ENCODE results near the gene CNTNAP2.
"Not testable (repeated sequence)": the region's sequence is repeated elsewhere in the genome, so short reads cannot be mapped to it uniquely, and the experiment has no call there.

The CNTNAP2 gene

DNA sequence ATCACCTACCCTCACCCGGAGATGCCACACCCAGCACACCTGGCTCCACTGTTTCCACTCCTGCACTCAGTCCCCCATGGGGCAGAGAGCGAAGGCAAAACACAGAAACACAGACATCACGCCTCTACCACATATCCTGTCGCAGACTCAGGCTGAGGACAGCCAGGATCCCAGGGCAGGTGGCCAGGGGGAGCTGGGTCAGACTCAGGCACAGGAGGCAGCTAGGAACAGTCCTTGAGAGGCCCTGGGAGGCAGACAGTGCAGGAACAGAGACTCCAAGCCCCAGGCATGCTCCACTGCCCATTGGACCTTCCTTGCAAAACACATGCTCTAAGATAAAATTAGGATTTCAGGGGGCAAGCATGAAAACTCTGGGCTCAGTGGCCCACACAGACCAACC, 2319.5 kb downstream of the CNTNAP2 start:
- no peak for DNase-seq

DNA sequence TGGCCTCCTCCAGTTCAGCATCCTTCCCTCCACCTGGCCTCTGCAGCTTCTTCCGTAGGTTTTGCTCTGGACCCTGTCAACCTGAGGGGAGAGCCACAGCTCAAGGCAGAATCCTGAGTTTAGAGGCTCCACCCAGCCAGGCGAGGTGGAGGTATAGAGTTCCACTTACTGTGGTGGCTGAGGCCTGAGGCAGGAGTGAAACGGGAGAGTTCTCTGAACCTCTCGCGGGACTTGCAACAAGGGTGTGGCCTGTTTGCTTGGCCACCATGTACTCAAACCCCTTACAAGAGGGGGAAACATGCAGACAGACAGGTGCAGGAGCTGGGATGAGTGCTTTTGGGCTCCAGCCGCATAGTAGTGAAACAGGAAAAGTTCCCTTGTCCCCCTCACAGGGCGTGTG, 2320.0 kb downstream of the CNTNAP2 start:
- DNase-seq = no peak

DNA sequence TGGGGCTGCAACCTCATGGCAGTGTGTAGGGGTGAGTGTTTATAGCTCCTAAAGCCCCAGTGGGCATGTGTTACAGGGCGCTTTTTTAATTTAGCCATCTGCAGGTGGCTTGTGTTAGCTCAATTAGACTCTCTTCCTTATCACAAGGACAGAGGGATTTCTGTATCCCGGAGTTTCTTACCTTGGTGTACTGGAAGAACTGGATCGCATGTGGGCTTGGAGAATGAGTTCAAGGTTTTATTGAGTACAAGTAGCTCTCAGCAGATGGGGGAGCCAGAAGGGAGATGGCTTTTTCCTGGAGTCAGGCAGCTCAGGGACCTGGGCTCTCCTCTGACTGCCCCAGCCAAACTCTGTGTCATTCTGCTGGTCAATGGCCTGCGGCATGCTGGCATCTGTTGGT, 2320.4 kb downstream of the CNTNAP2 start:
- DNase-seq = no peak

DNA sequence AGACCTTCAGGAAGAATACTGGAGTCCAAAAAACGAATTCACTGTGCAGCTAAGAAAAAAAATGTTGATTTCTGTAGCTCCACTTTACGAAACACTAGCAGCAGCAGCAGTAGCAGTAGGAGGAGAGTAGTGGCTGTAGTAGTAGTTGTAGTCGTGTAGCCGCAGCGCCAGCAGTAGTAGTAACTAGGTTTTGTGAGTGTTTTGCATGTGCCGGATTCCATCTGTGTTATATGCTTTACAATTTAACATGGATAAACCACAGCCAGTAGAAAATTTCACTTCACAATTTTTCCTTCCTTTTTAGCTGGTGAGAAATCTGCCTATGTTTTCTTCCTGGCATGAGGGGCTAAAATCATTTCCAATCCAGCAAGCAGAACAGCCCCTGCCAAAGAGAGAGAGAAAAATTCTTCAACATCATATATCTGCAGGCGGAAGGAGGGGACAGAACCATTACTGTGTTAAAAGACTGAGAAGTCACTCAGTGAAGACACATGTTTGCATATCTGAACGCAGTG, 2325.6 kb downstream of the CNTNAP2 start:
- no peak for DNase-seq

DNA sequence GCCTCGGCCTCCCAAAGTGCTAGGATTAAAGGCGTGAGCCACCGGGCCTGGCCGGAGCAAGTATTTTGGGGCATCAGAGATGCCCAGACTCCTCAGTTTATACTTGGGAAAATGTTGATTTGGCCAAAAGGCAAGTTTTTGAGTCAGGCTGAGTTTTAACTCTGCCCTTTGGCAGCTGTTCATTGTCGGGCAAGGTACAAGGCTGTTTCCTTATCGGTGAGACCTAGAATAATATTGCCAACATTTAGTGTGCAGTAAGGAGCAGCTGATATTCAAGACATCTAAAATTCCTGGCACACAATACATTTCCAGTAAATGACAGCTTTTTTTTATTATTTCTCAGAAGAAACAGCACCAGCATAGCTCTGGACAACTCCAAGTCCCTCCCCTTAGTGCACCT, 2326.3 kb downstream of the CNTNAP2 start:
- DNase-seq = no peak

DNA sequence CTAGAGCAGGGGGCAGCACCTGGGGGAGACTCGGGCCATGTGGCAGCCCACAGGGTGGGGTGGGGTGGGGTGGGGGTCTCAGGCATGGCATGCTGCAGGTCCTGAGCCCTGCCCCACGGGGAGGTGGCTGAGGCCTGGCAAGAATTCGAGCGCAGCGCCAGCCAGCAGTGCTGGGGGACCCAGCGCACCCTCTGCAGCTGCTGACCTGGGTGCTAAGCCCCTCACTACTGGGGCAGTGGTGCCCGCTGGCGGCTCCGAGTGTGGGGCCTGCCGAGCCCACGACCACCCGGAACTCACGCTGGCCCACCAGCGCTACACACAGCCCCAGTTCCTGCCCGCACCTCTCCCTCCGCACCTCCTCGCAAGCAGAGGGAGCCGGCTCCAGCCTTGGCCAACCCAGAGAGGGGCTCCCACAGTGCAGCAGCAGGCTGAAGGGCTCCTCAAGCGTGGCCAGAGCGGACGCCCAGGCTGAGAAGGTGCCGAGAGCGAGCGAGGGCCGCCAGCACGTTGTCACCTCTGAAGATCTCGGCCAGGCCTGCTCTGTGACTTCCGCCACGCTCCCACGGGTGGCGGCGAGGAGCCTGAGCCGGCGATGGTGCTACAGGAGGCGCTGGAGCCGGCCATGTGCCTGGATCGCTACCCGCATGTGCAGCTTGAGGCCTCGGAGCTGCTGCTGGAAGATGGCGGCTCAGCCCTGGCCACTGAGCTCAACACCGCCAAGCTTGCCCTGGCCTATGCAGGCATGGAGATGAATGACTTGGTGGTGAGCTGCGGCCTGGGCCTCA, 2328.9 kb downstream of the CNTNAP2 start:
- DNase-seq = no peak

DNA sequence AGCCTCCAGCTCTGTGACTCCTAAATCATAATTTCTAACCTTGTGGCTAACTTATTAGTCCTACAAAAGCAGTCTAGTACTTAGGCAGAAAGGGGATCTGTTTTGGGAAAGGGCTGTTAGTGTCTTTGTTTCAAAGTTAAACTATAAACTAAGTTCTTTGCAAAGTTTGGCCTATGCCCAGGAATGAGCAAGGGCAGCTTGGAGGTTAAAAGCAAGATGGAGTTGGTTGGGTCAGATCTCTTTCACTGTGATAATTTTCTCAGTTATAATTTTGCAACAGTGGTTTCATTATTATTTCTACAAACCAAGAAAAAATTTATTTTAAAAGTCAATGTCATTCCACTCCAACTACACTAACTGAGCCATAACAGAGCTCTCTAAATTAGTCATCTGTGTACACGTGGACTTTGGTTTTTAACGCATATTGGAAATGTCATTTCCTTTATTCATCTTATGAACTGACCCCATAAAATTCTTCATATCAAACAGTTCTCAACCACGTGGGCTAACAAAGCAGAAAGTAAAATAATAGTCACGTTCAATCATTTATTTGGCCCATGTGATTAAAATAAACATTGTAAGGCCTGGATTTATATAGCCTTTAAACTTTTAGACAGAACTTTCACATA, 2330.7 kb downstream of the CNTNAP2 start:
- no peak for DNase-seq

DNA sequence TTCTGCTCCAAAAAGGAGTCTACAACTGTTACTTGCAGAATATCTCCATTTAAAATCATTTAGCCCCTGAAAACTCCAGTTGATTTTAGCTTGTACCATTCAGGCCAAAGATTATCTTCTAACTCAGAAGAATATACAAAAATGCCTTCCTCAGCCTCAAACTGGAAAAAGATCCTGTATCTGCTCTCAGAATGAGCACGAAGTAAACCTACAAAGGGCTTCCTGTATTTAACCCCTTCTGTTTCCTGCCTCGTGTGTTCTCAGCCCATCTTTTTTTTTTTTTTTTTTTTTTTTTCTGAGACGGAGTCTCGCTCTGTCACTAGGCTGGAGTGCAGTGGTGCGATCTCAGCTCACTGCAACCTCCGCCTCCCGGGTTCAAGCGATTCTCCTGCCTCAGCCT, 2334.9 kb downstream of the CNTNAP2 start:
- not testable (repeated sequence) for DNase-seq

DNA sequence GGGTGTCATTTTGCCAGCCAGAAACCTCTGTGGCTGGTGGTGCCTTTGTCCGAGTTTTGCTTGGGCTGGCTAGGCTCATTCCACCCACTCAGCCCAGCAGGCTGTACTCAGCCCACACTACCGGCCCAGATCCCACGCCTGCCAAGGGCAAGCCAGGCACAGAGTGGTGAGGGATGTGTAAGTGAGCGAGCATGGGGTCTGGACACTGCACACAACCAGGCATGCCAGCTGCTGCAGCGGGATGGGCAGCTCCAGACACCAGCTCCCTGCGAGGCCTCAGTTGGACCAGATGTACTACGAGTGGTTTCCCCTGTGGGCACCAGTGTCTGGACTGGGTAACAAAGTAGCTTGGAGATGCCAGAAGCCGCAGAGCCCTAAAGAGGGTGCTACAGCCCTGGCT, 2339.8 kb downstream of the CNTNAP2 start:
- no peak for DNase-seq

DNA sequence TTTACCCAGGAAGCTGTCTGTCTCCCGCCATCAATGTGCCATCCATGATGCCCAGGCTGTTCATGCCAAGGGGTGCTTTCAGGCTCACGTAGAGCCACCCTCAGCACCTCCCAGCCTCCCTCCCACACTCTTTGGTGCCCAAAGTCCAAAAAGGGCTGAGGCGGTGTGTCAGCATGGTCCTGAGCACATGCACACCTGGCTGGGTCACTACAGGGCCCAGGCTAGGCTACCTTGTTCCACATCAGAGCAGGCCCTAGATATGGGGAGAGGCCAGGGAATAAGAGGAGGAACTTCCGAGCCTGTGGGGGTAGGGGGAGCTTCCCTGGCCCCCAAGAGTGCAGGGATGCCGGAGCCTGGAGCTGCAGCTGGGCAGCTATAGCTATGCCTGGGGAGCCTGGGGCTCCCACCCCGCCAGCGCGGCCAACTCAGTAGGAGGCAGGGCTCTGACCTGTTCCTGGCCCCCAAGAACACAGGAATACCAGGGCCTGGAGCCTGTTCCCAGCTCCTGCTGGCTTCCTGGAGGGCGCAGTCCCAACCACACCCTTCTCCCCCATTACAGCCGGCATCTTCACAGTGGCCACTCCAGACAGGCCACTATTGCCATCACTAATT, 2340.8 kb downstream of the CNTNAP2 start:
- DNase-seq = no peak

DNA sequence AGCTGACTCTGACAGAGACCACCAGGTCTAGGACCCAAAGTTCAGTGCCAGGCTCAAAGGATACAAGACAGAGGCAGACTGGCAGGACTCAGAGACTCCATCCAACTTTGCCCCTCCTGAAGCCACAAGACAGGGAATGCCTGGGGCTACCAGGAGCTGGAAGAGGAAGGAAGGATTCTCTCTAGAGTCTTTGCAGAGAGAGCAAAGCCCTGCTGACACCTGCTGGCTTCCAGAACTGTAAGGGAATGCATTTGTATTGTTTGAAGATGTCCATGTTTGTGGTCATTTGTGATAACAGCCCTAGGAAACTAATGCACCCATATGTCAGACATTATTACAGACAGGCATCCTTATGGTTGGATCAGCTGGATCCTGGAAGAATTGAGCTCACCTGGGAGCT, 2341.7 kb downstream of the CNTNAP2 start:
- DNase-seq = no peak

DNA sequence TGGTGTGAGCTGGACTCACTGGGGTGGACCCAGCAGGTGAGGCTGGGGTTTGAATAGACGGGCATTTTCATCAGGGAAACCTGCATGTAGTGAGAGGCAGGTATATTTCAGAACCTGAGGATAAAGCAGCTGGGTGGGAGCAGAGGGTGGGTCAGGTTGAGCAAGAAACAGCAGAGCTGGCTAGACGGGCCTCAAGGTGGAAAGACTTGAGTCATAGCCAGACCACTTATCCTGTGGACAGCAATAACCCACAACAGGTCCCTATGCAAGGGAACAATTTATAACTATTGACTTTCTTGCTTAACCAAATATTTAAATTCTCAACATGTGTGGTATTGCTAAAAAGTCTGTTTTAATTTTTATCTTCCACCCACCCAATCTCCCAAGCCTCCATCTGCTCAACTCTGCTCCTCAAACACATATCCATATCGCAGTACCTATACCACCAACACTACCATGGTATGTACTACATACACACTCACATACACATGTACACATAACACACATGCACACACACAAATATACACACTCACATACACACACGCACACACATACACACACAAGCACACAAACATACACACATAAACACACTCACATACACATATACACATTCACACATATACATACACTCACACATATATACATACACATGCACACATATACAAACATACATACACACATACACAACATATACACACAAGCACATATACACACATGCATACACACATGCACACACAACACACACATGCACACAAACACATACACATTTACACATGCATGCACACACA, 2345.0 kb downstream of the CNTNAP2 start:
- no peak for DNase-seq

DNA sequence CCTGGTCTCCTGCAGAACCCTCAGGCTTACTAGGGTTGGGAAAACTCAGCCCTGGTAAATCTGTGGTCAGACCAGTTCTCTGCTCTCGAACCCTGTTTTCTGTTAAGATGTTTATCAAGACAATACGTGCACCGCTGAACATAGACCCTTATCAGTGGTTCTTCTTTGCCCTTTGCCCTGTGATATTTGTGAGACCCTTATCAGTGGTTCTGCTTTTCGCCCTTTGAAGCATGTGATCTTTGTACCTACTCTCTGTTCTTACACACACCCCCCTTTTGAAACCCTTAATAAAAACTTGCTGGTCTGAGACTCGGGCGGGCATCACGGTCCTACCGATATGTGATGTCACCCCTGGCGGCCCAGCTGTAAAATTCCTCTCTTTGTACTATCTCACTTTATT, 2346.2 kb downstream of the CNTNAP2 start:
- not testable (repeated sequence) for DNase-seq

DNA sequence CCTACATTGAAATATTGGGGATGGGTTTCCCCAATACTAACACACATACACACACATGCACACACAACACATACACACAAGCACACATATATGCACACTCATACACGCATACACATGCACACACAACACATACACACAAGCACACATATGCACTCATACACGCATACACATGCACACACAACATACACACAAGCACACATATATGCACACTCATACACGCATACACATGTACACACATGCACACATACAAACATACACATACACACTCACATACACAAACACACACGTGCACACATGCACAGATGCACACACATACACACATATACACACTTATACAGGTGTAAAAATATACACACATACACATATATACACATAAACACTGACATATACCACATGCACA, 2346.6 kb downstream of the CNTNAP2 start:
- no peak for DNase-seq

DNA sequence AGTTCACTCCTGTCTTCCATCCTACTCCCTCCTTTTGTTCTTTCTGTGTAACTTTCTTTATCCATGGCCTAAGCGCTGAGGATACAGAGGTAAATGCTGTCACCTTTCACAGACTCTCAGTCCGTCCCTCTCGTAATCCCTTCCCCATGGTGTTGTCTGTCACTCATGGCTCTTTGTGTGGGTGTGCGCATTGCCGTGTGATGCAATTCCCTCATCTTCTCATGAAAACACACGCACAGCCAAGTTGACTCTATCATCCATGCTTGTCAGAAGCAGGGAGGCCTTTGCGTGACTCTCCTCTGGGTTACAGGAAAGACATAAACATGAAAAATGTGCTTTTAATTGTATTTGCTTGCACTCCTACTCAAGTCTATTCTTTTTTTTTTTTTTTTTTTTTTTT, 2348.3 kb downstream of the CNTNAP2 start:
- DNase-seq = no peak

DNA sequence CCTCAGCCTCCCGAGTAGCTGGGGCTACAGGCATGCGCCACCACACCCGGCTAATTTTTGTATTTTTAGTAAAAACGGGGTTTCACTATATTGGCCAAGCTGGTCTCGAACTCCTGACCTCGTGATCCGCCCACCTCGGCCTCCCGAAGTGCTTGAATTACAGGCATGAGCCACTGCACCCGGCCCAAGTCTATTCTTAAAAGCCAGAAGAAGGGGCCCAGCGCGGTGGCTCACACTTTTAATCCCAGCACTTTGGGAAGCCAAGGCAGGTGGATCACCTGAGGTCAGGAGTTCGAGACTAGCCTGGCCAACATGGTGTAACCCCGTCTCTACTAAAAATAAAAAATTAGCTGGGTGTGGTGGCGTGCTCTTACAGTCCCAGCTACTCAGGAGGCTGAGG, 2348.8 kb downstream of the CNTNAP2 start:
- DNase-seq = not testable (repeated sequence)

DNA sequence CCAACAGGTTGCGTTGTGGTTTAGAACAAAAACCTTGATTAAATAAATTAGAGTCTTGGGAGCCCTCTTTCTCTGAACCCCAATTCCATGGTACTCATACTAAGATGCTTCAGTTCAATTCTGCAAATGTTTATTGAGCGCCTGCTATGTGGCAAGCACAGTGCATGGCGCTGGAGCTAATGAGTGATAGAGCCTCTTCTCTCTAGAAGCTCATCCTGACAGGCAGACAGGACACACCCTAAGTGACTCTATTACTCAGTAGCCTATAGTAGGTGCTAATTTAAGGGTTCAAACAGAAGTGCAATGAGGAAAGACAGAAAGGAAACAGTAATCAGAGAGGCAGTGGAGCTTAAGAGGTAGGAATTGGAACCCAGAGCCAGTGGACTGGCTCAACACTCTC, 2349.5 kb downstream of the CNTNAP2 start:
- DNase-seq = no peak

DNA sequence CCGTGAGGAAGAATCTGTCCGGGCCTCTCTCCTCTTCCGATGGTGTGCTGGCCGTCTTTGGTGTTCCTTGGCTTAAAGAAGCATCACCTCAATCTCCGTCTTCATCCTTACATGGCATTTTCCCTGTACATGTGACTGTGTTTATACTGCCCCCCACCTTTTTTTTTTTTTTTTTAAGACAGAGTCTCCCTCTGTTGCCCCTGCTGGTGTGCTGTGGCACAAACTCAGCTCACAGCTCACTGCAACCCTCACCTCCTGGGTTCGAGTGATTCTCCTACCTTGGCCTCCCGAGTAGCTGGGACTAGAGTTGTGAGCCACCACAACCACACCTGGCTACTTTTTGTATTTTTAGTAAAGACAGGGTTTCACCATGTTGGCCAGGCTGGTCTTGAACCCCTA, 2352.1 kb downstream of the CNTNAP2 start:
- DNase-seq = no peak
